ENCODE data around the gene C11orf98. TPM values are rescaled to one million over a fixed set of nuclear protein-coding genes. Genes with fewer than 3 reads are reported as not detected.

The C11orf98 gene
- total and polyA plus RNA-seq, 4 donors: 19.0 to 140 (median 94.7) TPM

DNA sequence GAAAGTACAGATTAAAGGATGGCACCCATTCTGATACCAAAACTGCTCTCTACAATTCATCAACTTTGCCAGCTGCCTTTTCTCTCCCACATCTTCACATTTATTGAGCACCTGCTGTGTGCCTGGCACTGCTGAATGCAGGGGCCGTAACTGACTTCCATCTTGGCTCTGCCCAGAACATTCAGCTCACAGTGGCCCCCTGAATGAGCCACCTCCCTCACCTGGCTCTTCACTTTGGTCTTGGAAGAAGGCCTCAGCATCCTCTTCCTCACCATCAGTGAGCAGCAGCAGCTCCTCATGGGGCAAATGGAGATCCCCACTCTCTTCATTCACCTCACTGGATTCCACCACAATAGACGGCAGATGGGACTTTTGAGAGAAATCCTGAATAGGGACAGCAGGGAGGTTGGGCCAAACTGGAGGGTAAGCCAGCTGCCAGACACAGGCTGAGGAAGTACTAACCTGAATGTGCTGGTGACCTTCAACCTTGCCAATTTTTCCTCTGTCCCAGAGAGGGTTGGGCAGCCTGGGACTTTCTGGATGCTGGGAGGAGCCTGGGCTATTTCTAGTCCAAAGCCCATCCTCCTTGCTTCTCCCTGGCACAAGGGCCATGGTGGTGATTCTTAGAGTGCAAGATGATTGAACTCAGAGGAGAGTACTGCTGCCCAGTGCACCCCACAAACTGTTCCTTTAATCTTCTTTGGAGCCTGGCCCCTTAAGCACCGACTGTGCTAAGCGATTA, 4.6 kb upstream of the C11orf98 start:
- ATAC-seq (ENCODE audit: insufficient read depth, low FRiP score) (no peak), DNase-seq (no peak)
- peaks cover 0 to 17% (median 15%) of the 10 kb centered on the region in 4 donors for H3K36me3 ChIP-seq (ENCODE audit: control insufficient read depth in 4 of 4, insufficient read depth in 4 of 4, low read length in 4 of 4)
- H3K9me3 ChIP-seq (ENCODE audit: control insufficient read depth in 4 of 4, insufficient read depth in 3 of 4, low read length in 3 of 4): no peaks in the 10 kb centered on the region
- peak overlapping the region in 1 of 2 donors; percentile 8 for H3K27ac ChIP-seq (ENCODE audit: low read depth in 1 of 2, low read length in 1 of 2)
- H3K27me3 ChIP-seq (ENCODE audit: control insufficient read depth in 3 of 3, insufficient read depth in 3 of 3, low read length in 2 of 3): no peaks in the 10 kb centered on the region
- TF ChIP-seq, protein P1, sequence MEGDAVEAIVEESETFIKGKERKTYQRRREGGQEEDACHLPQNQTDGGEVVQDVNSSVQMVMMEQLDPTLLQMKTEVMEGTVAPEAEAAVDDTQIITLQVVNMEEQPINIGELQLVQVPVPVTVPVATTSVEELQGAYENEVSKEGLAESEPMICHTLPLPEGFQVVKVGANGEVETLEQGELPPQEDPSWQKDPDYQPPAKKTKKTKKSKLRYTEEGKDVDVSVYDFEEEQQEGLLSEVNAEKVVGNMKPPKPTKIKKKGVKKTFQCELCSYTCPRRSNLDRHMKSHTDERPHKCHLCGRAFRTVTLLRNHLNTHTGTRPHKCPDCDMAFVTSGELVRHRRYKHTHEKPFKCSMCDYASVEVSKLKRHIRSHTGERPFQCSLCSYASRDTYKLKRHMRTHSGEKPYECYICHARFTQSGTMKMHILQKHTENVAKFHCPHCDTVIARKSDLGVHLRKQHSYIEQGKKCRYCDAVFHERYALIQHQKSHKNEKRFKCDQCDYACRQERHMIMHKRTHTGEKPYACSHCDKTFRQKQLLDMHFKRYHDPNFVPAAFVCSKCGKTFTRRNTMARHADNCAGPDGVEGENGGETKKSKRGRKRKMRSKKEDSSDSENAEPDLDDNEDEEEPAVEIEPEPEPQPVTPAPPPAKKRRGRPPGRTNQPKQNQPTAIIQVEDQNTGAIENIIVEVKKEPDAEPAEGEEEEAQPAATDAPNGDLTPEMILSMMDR (IDR thresholded peaks at IDR 0.05; ENCODE audit: control extremely low read depth, extremely low read depth): no peak
- peak overlapping the region; percentile 3 to 11 for H3K9ac ChIP-seq (ENCODE audit: insufficient read depth in 1 of 2, low read length in 2 of 2)
- 79 to 89% methylated on average over 4 of the region's 4 CpGs for WGBS, 2 donors
- peaks cover 15 to 21% (median 18%) of the 10 kb centered on the region in 5 donors for H3K4me1 ChIP-seq (ENCODE audit: control insufficient read depth in 5 of 5, insufficient read depth in 5 of 5, low read length in 5 of 5)
- H3K4me3 ChIP-seq: no peak overlapping the region

DNA sequence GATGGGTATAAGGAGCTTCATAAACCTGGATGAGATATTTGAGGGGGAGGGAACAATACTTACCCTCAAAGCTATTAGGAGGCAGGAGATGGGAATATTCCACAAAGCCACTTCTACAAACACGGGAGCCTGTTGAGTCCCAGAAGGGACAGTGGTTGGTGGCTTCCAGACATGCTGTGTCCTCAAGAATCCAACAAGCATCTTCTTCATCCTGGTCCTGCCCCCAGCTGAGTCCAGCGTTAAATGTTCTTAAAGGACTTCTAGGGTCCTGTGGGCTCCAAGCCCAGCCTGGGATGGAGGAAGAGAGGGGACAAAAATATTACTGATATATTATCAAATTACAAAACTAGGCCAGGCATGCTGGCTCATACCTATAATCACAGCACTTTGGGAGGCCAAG, 2.5 kb upstream of the C11orf98 start:
- Histone ChIP-seq H3K4me1 (ENCODE audit: control insufficient read depth in 5 of 5, insufficient read depth in 5 of 5, low read length in 5 of 5) (peaks cover 13 to 21% (median 15%) of the 10 kb centered on the region in 5 donors), H3K27me3 (ENCODE audit: control insufficient read depth in 3 of 3, insufficient read depth in 3 of 3, low read length in 2 of 3) (no peaks in the 10 kb centered on the region), H3K9ac (ENCODE audit: insufficient read depth in 1 of 2, low read length in 2 of 2) (no peak overlapping the region), H3K27ac (ENCODE audit: low read depth in 1 of 2, low read length in 1 of 2) (no peak overlapping the region), H3K4me3 (no peak overlapping the region), H3K9me3 (ENCODE audit: control insufficient read depth in 4 of 4, insufficient read depth in 3 of 4, low read length in 3 of 4) (no peaks in the 10 kb centered on the region), H3K36me3 (ENCODE audit: control insufficient read depth in 4 of 4, insufficient read depth in 4 of 4, low read length in 4 of 4) (peaks cover 3 to 18% (median 16%) of the 10 kb centered on the region in 4 donors)
- TF ChIP-seq, protein P1 (IDR thresholded peaks at IDR 0.05; ENCODE audit: control extremely low read depth, extremely low read depth): no peak
- 89 to 91% methylated on average over 2 of the region's 2 CpGs for WGBS, 2 donors
- ATAC-seq (ENCODE audit: insufficient read depth, low FRiP score): no peak
- no peak for DNase-seq

DNA sequence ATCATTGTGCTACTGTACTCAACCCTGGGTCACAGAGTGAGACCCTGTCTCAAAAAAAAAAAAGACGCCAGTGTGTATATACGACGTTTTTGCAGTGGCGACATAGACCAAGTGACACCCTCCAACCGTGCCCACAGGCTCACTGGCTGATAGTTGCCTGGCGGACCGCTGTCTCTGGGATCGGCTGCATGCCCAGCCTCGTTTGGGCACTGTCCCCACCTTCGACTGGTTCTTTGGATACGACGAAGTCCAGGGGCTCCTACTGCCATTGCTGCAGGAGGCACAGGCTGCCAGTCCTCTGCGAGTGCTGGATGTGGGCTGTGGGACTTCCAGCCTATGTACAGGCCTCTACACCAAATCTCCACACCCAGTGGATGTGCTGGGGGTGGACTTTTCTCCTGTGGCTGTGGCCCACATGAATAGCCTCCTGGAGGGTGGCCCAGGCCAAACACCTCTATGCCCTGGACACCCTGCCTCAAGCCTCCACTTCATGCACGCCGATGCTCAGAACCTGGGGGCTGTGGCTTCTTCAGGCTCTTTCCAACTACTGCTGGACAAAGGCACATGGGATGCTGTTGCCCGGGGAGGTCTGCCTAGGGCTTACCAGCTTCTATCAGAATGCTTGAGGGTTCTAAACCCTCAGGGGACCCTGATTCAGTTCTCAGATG, 1.4 kb upstream of the C11orf98 start:
- TF ChIP-seq, protein P1 (IDR thresholded peaks at IDR 0.05; ENCODE audit: control extremely low read depth, extremely low read depth): no peak
- peaks cover 7 to 21% (median 18%) of the 10 kb centered on the region in 4 donors for H3K36me3 ChIP-seq (ENCODE audit: control insufficient read depth in 4 of 4, insufficient read depth in 4 of 4, low read length in 4 of 4)
- DNase-seq (no peak), ATAC-seq (ENCODE audit: insufficient read depth, low FRiP score) (no peak)
- peak overlapping the region; percentile 79 to 86 for H3K27ac ChIP-seq (ENCODE audit: low read depth in 1 of 2, low read length in 1 of 2)
- peak overlapping the region; percentile 79 for H3K4me3 ChIP-seq
- 58 to 73% methylated on average over 16 of the region's 16 CpGs for WGBS, 2 donors
- H3K27me3 ChIP-seq (ENCODE audit: control insufficient read depth in 3 of 3, insufficient read depth in 3 of 3, low read length in 2 of 3): no peaks in the 10 kb centered on the region
- peak overlapping the region; percentile 48 to 82 for H3K9ac ChIP-seq (ENCODE audit: insufficient read depth in 1 of 2, low read length in 2 of 2)
- peaks cover 12 to 21% (median 15%) of the 10 kb centered on the region in 5 donors for H3K4me1 ChIP-seq (ENCODE audit: control insufficient read depth in 5 of 5, insufficient read depth in 5 of 5, low read length in 5 of 5)
- no peaks in the 10 kb centered on the region for H3K9me3 ChIP-seq (ENCODE audit: control insufficient read depth in 4 of 4, insufficient read depth in 3 of 4, low read length in 3 of 4)
